ENCODE data around the gene PPM1L. TPM values are rescaled to one million over a fixed set of nuclear protein-coding genes. Genes with fewer than 3 reads are reported as not detected.

The PPM1L gene
- total RNA-seq, 1 experiment from 2014 or later = 10.6 TPM

- BruUV-seq (replicated peaks) = no TSS peak
- Histone ChIP-seq H3K4me1 (ENCODE audit: insufficient read depth, low read length, poor library complexity, severe bottlenecking) (no peaks in the 10 kb centered on the region), H3K4me3 (ENCODE audit: low read depth, low read length, poor library complexity, severe bottlenecking) (no peak overlapping the region), H3K9me3 (ENCODE audit: low read depth, low read length, poor library complexity, severe bottlenecking) (no peaks in the 10 kb centered on the region), H3K36me3 (ENCODE audit: insufficient read depth, low read length, poor library complexity, severe bottlenecking) (no peaks in the 10 kb centered on the region), H3K27ac (ENCODE audit: low read depth, low read length, poor library complexity, severe bottlenecking) (no peak overlapping the region), H3K27me3 (replicated peaks; ENCODE audit: insufficient read depth, low read depth, low read length, poor library complexity) (no peaks in the 10 kb centered on the region)
- ChIA-PET CTCF (no interaction called here), POLR2A (ENCODE audit: low non-redundant PET) (no interaction called here)
- no peak for TF ChIP-seq CTCF (conservative IDR thresholded peaks at IDR 0.05; ENCODE audit: low read depth, low read length)
- no peak for TF ChIP-seq EZH2 (IDR thresholded peaks at IDR 0.05; ENCODE audit: borderline replicate concordance, low read depth, low read length, poor library complexity, severe bottlenecking)
- DNase-seq (ENCODE audit: low spot score) = no peak
- intact Hi-C loops (cut with micrococcal nuclease; ENCODE audit: unreplicated experiment) = no loop called here
Observed at GRCh38 chr3:160797356-160797755, 41.3 kb downstream of the PPM1L start.

DNA sequence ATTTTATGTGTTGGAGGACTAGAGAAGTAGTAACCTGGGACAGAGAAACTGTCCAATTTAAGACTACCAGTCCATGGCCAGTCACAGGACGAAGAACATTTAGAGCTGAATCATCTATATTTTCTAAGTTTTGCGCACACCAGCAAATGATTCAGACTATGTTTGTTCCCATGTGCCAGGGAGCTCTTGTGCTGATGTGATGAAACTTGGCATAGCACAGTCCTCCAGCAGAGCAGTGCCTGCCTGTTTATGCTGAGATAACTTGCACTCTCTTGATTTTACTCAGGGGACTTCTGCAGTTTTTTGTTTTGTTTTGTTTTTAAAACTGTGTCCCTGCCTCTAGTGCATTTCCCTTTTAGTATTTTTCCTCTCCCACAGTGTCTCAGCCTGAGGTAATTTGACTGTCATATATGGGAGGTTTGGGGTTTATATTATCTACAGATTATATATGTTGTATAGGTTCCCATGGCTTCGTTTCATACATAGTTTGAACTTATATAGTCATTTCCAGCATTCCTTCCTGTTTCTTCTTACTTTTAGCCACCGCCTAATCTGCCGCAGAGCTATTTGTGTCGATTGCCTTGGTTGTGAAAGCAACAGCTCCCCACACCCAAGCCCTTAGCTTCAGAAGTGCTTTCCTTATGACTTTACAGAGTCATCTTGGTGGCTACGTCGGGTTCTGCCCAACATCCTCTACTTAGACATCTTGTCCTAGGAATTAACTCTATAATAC lies 45.5 kb downstream of the PPM1L start:
- ChIA-PET CTCF (no interaction called here), POLR2A (ENCODE audit: low non-redundant PET) (no interaction called here)
- no peaks in the 10 kb centered on the region for H3K4me1 ChIP-seq (ENCODE audit: insufficient read depth, low read length, poor library complexity, severe bottlenecking)
- intact Hi-C loops (cut with micrococcal nuclease; ENCODE audit: unreplicated experiment) = no loop called here
- no peak for DNase-seq (ENCODE audit: low spot score)
- no peaks in the 10 kb centered on the region for H3K36me3 ChIP-seq (ENCODE audit: insufficient read depth, low read length, poor library complexity, severe bottlenecking)
- BruUV-seq (replicated peaks) = no TSS peak
- no peaks in the 10 kb centered on the region for H3K9me3 ChIP-seq (ENCODE audit: low read depth, low read length, poor library complexity, severe bottlenecking)
- no peak overlapping the region for H3K4me3 ChIP-seq (ENCODE audit: low read depth, low read length, poor library complexity, severe bottlenecking)
- no peaks in the 10 kb centered on the region for H3K27me3 ChIP-seq (replicated peaks; ENCODE audit: insufficient read depth, low read depth, low read length, poor library complexity)
- no peak overlapping the region for H3K27ac ChIP-seq (ENCODE audit: low read depth, low read length, poor library complexity, severe bottlenecking)
- no peak for TF ChIP-seq CTCF (conservative IDR thresholded peaks at IDR 0.05; ENCODE audit: low read depth, low read length)
- no peak for TF ChIP-seq EZH2 (IDR thresholded peaks at IDR 0.05; ENCODE audit: borderline replicate concordance, low read depth, low read length, poor library complexity, severe bottlenecking)

DNA sequence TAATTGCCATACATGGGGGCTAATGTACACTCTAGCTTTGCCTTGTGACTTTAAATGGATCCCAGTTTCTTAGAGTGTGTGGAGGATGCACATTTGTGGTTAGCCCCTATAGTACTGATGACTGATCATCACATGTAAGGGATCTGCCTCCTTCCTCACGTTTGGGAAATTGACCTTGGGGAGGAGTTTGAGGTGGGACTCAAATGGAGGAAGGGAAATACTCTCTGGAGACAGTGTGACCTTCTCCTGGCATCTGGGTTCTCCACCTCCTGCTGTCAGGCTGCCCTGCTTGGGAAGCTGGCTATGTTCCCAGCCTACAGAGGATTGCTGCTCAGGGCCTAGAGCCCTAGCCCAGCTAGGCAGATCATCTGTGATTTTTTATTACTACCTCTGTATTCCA lies 48.7 kb downstream of the PPM1L start:
- Histone ChIP-seq H3K9me3 (ENCODE audit: low read depth, low read length, poor library complexity, severe bottlenecking) (no peaks in the 10 kb centered on the region), H3K4me1 (ENCODE audit: insufficient read depth, low read length, poor library complexity, severe bottlenecking) (no peaks in the 10 kb centered on the region), H3K27ac (ENCODE audit: low read depth, low read length, poor library complexity, severe bottlenecking) (no peak overlapping the region), H3K4me3 (ENCODE audit: low read depth, low read length, poor library complexity, severe bottlenecking) (no peak overlapping the region), H3K27me3 (replicated peaks; ENCODE audit: insufficient read depth, low read depth, low read length, poor library complexity) (no peaks in the 10 kb centered on the region), H3K36me3 (ENCODE audit: insufficient read depth, low read length, poor library complexity, severe bottlenecking) (no peaks in the 10 kb centered on the region)
- ChIA-PET POLR2A (ENCODE audit: low non-redundant PET) (no interaction called here), CTCF (no interaction called here)
- BruUV-seq (replicated peaks) = no TSS peak
- TF ChIP-seq CTCF (conservative IDR thresholded peaks at IDR 0.05; ENCODE audit: low read depth, low read length) = no peak
- TF ChIP-seq EZH2 (IDR thresholded peaks at IDR 0.05; ENCODE audit: borderline replicate concordance, low read depth, low read length, poor library complexity, severe bottlenecking) = no peak
- peak; percentile 24 for DNase-seq (ENCODE audit: low spot score)
- intact Hi-C loops (cut with micrococcal nuclease; ENCODE audit: unreplicated experiment) = no loop called here
